NB4 (cell line): ENCODE data around the gene MGME1.
A peak's percentile ranks its signal among the peaks of the same experiment; 100 is the strongest.

Source experiments
- DNase-seq: peaks from one replicate; pipeline ENCODE4 v3.0.0; 2010; ENCODE audit warnings: low read depth
- H3K4me3 ChIP-seq: one replicate; pipeline ENCODE4 v1.5.1; 2011; ENCODE audit warnings: mild to moderate bottlenecking, low read depth, low read length, moderate library complexity
- CTCF ChIP-seq: IDR thresholded peaks from one replicate; pipeline ENCODE4 v1.5.1; 2012; ENCODE audit warnings: low read depth, low read length
- MAX ChIP-seq: IDR thresholded peaks from 2 replicates; pipeline ENCODE4 v1.6.1; 2011; ENCODE audit warnings: low read depth, low read length
- MYC ChIP-seq: IDR thresholded peaks from 2 replicates; pipeline ENCODE4 v1.6.1; 2011; ENCODE audit warnings: low read depth, low read length
- POLR2A ChIP-seq: IDR thresholded peaks from 2 replicates; pipeline ENCODE4 v1.6.1; 2011; ENCODE audit warnings: mild to moderate bottlenecking; ENCODE audit not compliant: insufficient read length; ENCODE audit errors: extremely low read depth

MGME1 gene

GRCh38 chr20:17960927-17961586 is 7.8 kb upstream of the MGME1 start:
- H3K4me3 ChIP-seq = peak overlapping the region; percentile 35
- no peak for DNase-seq
- no peak for TF ChIP-seq MAX
- TF ChIP-seq MYC = no peak
- no peak for TF ChIP-seq CTCF
- TF ChIP-seq POLR2A = no peak

GRCh38 chr20:17961587-17961940 is 7.3 kb upstream of the MGME1 start:
- DNase-seq = no peak
- no peak for TF ChIP-seq MYC
- no peak for TF ChIP-seq POLR2A
- no peak for TF ChIP-seq CTCF
- no peak for TF ChIP-seq MAX
- peak overlapping the region; percentile 35 for H3K4me3 ChIP-seq

GRCh38 chr20:17963114-17963897 is 5.5 kb upstream of the MGME1 start:
- DNase-seq = no peak
- TF ChIP-seq POLR2A = no peak
- H3K4me3 ChIP-seq = peak overlapping the region; percentile 97

GRCh38 chr20:17964073-17964472 is 4.7 kb upstream of the MGME1 start:
- peak overlapping the region; percentile 97 for H3K4me3 ChIP-seq
- no peak for DNase-seq
- TF ChIP-seq CTCF = no peak
- no peak for TF ChIP-seq POLR2A
- TF ChIP-seq MYC = no peak
- no peak for TF ChIP-seq MAX

GRCh38 chr20:17964632-17965031 is 4.2 kb upstream of the MGME1 start:
- DNase-seq = no peak
- H3K4me3 ChIP-seq = peak overlapping the region; percentile 97
- TF ChIP-seq MYC = no peak
- no peak for TF ChIP-seq MAX
- TF ChIP-seq POLR2A = no peak
- TF ChIP-seq CTCF = no peak

GRCh38 chr20:17965042-17965697 is 3.6 kb upstream of the MGME1 start:
- peak; percentile 63 for DNase-seq
- TF ChIP-seq CTCF (no peak), MYC (no peak), MAX (no peak), POLR2A (no peak)
- peak overlapping the region; percentile 97 for H3K4me3 ChIP-seq
